ENCODE data around the gene ABI3BP.

The ABI3BP gene, protein sequence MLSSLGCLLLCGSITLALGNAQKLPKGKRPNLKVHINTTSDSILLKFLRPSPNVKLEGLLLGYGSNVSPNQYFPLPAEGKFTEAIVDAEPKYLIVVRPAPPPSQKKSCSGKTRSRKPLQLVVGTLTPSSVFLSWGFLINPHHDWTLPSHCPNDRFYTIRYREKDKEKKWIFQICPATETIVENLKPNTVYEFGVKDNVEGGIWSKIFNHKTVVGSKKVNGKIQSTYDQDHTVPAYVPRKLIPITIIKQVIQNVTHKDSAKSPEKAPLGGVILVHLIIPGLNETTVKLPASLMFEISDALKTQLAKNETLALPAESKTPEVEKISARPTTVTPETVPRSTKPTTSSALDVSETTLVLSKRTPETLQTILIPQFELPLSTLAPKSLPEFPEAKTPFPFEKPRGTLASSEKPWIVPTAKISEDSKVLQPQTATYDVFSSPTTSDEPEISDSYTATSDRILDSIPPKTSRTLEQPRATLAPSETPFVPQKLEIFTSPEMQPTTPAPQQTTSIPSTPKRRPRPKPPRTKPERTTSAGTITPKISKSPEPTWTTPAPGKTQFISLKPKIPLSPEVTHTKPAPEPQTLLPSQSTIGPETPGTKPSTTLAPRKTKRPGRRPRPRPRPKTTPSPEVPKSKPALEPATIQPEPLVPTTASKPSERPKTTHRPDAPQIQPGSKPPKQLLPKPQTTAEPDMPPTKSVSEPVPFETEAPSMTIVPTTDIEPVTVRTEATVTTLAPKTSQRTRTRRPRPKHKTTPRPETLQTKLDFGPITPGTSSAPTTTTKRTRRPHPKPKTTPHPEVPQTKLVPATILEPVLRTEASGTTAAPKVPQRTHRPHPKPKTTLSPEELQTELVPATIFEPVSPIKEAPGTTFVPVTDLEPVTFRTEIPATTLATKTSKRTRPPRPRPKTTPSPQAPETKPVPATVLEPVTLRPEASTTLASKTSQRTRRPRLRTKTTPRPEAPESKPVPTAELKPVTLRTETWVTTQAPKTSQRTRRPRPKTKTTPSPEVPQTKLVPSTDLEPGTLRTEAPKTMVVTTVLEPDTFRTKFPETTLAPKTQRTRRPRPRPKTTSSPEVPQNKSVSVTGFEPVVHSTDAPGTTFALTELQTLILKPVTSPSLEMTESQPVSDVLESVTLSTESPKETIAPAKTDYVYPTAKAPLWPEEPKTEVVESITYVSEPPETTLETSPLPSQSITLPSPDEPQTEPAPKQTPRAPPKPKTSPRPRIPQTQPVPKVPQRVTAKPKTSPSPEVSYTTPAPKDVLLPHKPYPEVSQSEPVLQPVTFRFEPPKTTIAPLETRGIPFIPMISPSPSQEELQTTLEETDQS (N-terminal part only)

GRCh38 chr3:100993309-100993708 lies at the start of gene ABI3BP:
Gene ABI3BP (minus strand): TSS chr3:100993421. CDS start chr3:100993384, 37 bp downstream.
- DNase-seq (ENCODE audit: low read depth): peak; percentile 94
- no peak for TF ChIP-seq CTCF (conservative IDR thresholded peaks at IDR 0.05; ENCODE audit: control insufficient read depth, insufficient read depth, low read depth, low read length)
- peak within 1 kb of the TSS; percentile 58 for H3K4me3 ChIP-seq (ENCODE audit: control insufficient read depth, low read depth, low read length)

DNA sequence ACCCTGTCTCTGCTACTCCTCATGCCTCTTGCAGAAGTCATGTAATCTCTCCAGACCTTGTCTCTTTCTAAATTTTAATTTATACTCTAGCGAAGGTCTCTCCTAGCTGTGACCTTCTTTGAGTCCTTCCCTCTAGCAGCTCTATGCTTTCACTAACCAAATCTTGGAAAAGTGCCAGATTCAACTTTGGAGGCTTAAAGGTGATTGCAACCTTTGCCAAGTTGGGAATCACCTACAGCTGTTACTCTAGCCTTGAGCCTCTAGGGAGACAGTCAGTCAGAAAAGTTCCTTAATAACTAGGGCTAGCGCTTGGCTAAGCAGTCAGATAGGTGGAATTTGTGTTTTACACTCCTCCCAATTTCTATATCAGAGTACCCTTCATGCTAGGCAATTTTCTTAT lies 46.1 kb upstream of the ABI3BP start:
- no peak for DNase-seq (ENCODE audit: low read depth)
- TF ChIP-seq CTCF (conservative IDR thresholded peaks at IDR 0.05; ENCODE audit: control insufficient read depth, insufficient read depth, low read depth, low read length): no peak
- no peak overlapping the region for H3K4me3 ChIP-seq (ENCODE audit: control insufficient read depth, low read depth, low read length)

GRCh38 chr3:101038880-101039279 lies 45.7 kb upstream of the ABI3BP start:
- DNase-seq (ENCODE audit: low read depth): peak; percentile 83
- TF ChIP-seq CTCF (conservative IDR thresholded peaks at IDR 0.05; ENCODE audit: control insufficient read depth, insufficient read depth, low read depth, low read length): no peak
- no peak overlapping the region for H3K4me3 ChIP-seq (ENCODE audit: control insufficient read depth, low read depth, low read length)

GRCh38 chr3:101038393-101038792 lies 45.2 kb upstream of the ABI3BP start:
- no peak overlapping the region for H3K4me3 ChIP-seq (ENCODE audit: control insufficient read depth, low read depth, low read length)
- TF ChIP-seq CTCF (conservative IDR thresholded peaks at IDR 0.05; ENCODE audit: control insufficient read depth, insufficient read depth, low read depth, low read length): no peak
- peak; percentile 56 for DNase-seq (ENCODE audit: low read depth)

GRCh38 chr3:101037613-101038012 lies 44.4 kb upstream of the ABI3BP start:
- H3K4me3 ChIP-seq (ENCODE audit: control insufficient read depth, low read depth, low read length): no peak overlapping the region
- no peak for TF ChIP-seq CTCF (conservative IDR thresholded peaks at IDR 0.05; ENCODE audit: control insufficient read depth, insufficient read depth, low read depth, low read length)
- DNase-seq (ENCODE audit: low read depth): no peak

GRCh38 chr3:101036676-101037075 lies 43.5 kb upstream of the ABI3BP start:
- no peak for TF ChIP-seq CTCF (conservative IDR thresholded peaks at IDR 0.05; ENCODE audit: control insufficient read depth, insufficient read depth, low read depth, low read length)
- DNase-seq (ENCODE audit: low read depth): peak; percentile 65
- H3K4me3 ChIP-seq (ENCODE audit: control insufficient read depth, low read depth, low read length): no peak overlapping the region
